ENCODE results near the gene DNAJC1.

Gene DNAJC1

DNA sequence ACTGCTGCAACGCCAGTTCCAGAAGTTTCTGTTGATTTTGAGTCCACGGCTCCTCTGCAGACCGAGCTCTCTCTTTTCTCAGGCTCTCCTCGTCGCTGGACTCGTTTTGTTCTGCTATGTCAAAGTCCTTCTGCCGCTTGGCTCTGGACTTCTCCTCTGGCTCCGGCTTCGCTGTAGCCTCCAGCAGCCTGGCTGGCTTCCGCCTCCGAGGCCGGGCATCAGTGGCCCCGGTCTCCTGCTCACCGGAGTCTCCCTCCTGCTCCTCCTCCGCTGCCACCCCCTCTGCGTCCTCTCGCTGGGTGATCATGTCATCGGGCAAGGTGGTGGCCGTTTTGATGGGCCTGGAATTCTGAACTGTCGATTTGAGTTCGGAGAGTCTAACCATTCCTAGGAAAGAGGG is 244.3 kb downstream of the DNAJC1 start:
- DNase-seq (ENCODE audit: low spot score) = no peak

DNA sequence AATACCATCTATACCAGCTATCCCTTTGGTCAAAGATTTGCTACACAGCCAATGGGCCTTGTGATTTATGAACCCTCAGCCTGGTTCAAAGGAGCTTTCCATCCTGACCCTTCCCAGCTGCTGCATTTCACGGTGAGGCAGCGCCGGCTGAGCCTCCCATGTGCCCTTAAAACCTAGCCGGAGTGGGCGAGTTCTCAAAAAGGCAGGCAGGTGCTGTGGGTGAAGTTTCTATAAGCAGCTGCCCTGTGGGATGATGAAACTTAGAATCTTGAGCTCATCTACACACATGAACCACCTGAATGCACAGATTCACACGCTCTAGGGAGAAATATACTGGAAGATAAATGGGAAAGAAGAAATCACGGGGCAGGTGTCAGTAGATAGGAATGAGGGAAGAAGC is 244.8 kb downstream of the DNAJC1 start:
- no peak for DNase-seq (ENCODE audit: low spot score)

DNA sequence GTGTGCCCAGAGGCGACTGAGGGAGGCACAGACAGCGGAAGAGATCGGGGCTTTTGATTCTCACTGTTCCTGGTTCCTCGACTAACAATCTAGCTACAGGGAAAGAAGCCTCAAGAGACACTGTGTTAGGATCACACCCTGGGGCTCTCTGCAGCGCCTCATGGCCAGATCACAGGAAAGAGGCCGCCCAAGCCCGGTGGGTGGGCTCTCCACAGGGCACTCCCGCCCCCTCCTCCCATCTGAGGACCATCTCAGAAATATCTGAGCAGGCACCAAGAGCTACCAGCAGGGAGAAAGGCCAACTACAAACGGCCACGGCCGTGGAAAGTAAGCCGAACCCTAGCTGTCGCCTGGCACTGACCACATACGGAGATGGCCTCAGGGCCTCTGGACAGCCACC is 245.3 kb downstream of the DNAJC1 start:
- no peak for DNase-seq (ENCODE audit: low spot score)

DNA sequence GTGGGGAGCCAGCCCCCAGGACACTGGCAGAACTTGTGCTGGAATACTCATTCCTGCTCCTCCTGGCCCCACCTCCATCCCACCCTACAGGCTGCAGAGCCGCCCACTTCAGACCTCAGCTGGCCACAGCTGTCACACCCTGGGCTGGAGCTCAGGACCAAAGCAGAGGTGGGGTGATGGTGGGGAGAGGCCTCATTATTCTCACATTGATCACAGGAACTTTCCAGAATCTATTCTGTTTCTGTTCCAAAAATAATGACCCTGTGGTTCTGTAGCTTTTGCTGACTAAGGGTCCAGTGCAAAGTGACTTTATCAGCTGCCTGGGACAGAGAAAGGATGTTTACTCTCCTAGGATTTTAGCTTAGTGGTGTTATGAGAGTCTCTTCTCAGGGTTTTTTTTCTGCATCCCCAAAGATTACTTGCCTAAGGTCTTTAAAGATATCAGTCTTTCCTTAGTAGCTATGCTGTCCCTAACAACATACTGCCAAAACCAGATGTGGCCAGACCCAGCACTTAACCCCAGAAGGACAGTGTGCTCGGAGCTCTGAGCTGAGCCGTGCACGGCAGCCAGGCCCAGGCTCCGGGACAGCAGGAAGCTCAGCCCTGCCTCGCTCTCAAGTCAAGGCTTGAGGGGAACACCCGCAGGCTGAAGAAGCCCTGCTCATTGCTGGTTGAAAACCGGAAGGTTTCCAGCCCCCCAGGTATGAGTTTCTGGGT is 246.2 kb downstream of the DNAJC1 start:
- no peak for DNase-seq (ENCODE audit: low spot score)

DNA sequence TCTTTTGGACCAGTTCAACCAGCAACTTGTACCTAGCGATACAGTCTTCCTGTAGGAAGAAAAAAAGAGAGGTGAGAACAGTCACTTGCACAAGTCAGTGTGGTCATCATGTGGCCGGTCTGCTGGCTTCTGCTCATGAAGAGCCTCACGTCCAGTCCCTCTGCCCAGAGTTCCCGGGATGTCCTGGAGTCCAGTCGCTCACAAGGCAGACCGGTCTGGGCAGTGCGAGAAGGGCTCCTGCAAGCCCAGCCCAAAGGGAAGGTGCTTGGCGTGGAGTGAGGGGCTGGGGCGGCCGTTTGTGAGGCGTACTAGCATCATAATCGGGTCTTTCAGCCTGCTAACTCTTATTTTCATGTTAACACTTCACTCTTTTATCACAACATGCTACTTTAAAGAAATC is 246.8 kb downstream of the DNAJC1 start:
- no peak for DNase-seq (ENCODE audit: low spot score)

DNA sequence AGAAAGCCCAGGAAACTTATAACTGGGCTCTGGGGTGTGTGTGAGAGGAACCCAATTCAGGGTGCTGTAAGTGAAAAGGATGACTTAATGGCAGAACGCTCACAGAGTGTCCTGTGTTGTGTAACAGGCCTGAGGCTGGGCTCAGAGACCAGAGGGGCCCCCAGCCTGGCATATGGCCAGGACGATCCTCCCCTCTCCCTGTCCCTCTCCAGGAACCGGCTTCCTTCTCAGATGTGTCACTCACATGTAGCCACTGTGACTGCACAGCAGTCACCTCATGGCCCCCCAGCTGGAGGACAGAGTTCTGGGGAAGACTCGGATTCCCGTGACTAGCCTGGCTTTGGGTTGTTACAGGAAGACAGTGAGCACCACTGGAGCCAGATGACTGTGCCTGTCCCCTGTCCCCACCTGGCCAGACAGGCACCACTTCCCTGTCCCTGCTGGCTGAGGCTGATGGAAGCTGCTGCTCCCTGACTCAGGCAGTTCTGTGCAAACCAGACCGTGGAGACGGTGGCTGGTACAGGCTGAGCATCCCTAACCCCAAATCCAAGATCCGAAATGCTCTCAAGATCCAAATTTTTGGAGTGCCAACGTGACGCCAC is 249.0 kb downstream of the DNAJC1 start:
- no peak for DNase-seq (ENCODE audit: low spot score)

DNA sequence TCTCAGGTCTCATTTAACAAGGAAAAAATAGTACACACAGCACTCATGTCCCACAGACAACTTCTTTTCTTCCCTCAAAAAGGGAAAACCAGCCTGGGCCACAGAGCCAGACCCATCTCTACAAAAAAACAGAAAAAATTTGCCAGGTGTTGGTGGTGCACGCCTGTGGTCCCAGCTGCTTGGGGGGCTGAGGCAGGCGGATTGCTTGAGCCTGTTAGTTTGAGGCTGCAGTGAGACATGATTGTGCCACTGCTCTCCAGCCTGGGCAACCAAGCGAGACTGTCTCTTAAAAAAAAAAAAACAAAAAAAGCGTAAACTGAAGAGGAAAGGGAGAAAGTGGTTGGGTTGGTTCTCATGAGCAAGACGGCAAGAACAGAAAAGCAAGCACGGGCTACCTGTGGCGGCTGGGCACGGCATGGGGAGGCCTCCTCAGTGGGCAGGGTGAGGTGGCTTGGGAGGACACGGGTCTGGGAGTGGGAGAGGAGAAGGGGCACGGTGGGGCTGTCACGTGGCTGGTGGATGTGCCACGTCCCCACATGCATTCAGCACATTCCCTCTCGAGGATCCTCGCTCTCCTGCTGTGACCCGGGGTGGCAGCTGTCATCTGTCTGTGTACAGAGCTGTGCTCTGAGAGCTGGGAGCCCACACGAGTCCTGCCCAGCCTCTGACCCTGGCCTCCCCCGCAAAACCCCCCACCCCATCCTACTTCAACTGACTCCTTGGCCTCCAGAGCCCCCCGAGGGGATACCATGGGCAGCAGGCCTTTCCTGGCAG is 249.8 kb downstream of the DNAJC1 start:
- DNase-seq (ENCODE audit: low spot score) = no peak

DNA sequence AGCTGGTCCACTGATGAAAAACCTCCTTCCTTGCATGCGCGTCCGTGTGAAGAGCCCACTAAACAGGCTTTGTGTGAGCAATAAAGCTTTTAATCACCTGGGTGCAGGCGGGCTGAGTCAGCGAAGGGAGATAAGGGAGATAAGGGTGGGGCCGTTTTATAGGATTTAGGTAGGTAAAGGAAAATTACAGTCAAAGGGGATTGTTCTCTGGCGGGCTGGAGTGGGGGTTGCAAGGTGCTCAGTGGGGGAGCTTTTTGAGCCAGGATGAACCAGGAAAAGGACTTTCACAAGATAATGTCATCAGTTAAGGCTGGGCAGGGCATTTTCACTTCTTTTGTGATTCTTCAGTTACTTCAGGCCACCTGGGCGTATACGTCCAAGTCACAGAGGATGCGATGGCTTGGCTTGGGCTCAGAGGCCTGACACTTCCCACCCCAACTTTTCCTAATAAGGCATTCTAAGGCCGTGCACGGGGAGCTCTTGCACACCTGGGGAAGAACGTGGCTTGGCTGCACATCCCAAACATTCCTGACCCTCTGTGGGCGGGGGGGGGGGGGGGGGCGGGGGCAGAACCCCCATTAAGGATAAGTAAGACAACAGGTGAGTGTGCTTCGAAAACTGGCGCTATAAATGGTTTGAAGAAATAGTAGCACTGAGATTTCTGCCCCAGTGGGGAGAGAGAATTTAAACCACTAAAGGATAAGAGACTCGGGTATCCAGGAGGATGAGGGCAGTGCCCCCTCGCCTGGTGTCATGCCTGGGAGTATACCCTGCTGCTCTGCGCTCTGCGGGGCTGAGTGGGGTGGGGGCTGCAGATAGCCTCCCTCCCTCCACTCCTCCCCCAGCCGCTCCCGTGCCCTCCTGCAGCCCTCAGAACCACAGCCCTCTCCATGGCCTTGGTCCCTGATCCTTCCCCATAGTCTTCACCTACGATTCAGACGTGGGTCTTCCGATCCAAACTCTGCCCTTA is 251.9 kb downstream of the DNAJC1 start:
- no peak for DNase-seq (ENCODE audit: low spot score)

DNA sequence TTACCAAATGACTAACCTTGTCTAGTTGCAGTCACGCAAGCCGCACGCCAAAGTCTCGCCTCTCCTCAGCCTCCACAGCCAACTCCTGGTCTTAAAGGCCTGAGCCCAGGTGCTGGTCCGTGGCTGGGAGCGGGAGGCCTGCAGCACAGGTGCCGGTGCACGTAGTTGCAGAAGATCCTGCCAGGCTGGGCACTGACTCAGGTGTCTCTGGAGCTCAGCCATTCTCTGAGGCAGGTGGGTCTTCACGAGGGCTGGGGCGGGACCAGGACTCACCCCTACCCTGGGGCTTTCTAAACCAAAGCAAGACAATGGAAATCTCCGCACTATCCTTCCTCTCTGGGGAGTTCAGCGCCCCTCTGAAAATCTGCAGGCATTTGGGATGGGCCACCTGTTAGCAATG is 253.1 kb downstream of the DNAJC1 start:
- no peak for DNase-seq (ENCODE audit: low spot score)

DNA sequence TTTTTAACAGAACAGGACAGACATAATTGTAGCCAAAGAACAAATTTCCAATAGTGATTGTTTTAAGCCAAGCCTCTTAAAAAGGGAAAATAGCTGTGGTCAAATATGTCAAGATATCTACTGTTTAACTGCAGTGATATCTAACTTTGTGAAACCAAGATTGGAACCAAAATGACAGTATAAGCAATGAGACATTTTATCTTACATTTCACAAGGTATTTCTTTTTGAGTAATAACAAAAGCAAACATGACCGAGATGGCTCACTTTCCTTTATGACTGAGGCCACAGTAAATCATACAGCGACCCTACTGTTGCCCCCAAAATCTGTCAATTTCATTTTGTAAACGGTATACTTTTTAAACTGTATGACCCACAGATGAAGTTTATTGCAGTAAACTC is 253.7 kb downstream of the DNAJC1 start:
- no peak for DNase-seq (ENCODE audit: low spot score)

DNA sequence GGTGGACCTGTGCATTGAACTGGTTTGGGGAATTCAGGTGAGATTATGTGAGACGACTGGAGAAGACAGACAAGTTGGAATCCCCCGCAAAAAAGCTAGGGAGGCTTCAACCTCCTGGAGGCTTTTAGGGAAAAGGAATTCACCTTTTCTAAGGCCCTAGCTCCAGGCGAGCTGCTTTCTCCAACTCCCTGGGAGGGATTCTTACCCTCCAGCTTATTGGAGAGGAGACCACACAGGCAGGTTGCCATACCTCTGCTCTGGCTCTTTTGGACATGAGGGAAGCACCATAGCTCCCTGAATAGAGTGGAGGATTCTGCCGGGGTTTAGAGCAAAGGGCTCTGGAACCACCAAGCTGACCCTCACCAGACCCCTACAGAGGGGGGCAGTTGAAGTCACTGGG is 255.7 kb downstream of the DNAJC1 start:
- no peak for DNase-seq (ENCODE audit: low spot score)

DNA sequence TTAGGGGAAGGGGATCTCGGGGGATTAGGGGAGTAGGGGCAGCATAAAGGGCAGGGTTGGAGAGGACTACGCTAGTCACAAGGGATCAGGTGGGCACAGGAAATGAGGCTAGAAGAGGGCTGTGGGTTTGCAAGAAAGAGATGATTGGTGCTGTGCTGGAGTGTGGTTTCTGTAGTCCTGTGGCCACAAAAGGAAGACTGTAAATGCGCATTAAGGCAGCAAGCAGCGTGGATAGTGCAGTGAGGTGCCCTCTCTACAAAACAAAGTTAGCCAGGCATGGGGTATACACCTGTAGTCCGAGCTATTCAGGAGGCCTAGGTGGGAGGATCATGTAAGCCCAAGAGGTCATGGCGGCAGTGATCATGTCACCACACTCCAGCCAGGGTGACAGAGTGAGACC is 257.4 kb downstream of the DNAJC1 start:
- no peak for DNase-seq (ENCODE audit: low spot score)

DNA sequence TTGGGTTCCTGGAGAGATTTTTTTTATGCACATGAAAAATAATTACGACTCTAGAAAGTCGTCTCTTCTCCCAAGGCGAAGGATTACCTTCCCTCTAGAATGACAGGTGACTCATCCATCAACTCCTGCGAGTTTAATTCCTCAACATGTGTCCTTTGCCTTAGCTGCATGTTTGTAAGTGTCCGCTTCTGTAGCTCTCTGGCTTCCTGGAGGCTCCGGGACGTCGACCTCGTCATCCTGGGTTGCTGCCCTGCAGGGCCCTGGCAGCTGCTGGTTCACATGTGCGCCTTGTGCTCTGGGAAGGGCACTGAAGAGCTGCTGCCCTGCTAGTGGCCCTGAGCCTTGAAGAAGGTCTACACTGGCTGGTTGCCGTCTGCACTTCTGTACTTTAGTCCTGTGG is 259.3 kb downstream of the DNAJC1 start:
- no peak for DNase-seq (ENCODE audit: low spot score)

DNA sequence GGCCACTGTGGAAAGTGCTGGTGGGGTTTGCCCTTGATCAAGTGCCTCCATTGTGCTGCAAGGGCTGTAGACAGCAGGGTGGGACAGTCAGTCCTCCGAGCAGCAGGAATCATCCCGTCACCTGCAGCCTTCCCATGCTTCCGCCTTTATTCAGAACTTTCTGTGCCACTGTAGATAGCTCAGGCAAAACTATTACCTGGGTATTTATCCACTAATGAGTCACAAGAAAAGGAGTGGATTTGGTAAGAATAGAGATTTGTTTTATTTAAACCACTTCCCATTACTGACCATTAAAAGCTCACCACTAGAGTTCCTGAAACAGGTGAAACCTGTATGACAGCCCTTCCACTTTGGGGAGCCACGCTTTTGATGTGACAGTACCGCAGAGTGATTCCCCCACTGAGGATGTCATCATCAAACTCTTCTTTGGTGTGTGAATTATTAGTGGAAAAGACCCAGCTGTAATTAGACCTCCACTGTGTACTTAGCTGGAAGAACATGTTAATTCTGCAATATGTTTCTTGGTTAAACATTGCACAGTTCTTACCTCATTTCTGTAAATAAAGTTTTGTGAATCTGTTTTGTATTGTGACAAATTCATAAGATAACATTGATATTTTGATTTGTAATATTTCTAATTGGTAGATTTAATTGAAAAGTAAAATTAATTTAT is 260.7 kb downstream of the DNAJC1 start:
- DNase-seq (ENCODE audit: low spot score) = no peak

DNA sequence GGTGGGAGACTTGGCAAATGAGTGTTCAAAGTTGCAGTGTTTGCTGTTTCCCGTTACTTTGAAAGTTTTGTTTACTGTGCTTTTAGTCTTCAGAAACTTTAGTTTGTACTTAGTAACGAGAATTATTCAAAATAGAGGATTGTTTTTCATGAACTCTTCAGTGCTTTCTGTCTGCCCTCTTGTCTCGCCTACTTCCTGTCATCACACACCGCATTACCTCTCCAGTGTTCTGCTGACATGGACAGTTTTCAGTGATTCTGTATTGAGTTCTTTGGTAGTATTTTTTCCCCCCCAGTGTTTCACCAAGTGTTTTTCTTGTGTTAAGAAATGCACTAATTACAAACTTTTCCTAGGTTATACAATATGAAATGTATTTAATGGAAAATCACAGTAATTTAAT is 262.5 kb downstream of the DNAJC1 start:
- no peak for DNase-seq (ENCODE audit: low spot score)

DNA sequence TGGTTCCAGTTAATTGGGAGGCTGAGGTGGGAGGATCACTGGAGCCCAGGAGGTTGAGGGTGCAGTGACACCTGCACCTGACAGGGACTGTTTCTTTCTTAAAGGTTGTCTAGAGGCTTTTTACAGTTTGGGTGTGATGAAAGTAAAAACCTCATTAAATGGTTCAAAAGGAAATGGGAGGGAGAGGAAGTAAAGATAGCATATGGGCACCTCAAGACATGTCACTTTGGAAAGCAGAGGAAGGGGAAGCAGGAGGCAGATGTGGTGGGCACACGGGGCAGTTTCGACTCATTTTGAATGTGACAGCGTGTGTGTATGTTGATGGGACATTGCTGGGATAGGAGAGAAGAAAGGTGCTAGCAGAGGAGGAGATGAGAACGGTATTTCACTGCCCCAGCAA is 266.4 kb downstream of the DNAJC1 start:
- DNase-seq (ENCODE audit: low spot score) = no peak

DNA sequence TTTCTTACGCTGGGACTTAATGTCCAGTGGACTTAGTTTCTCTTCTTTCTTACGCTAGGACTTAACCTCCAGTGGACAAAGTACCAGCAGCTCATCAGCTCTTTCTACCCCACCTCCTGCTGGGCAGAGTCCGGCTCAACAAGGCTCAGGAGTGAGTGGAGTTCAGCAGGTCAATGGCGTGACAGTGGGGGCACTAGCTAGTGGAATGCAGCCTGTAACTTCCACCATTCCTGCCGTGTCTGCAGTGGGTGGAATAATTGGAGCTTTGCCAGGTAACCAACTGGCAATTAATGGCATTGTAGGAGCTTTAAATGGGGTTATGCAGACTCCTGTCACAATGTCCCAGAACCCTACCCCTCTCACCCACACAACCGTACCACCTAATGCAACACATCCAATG is 269.8 kb downstream of the DNAJC1 start:
- DNase-seq (ENCODE audit: low spot score) = no peak

DNA sequence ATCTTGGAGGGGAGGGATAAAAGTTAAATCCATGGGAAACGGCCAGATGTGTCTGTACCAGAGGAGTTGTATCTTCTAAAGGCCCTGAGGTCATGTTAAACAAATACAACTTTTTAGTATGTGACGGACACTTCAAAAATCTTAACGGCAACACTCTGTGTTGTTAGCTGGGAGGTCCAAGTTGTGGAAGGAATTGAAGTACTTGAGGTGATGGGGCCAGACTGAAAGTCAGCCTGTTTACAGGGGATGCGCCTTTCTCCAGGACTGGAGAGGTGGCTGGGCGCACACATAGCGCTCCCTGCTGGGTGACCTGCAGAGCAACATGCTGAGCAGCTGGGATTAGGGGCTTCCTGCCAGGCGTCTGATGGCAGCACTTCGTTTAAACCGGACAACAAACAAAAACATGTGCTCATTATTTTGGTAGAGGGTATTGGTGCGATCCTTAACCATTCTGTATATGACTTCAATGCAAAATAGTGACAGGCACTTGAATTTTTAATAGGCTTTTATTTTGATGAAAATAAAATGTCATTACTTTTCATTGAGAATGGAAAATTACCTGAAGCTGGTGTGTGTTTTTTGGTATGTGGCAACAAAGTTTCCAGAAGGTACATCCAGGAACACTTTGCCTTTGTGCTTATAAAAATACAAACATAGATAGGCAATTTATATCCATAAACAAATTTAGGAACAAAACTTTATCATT is 271.3 kb downstream of the DNAJC1 start:
- peak; percentile 83 for DNase-seq (ENCODE audit: low spot score)

DNA sequence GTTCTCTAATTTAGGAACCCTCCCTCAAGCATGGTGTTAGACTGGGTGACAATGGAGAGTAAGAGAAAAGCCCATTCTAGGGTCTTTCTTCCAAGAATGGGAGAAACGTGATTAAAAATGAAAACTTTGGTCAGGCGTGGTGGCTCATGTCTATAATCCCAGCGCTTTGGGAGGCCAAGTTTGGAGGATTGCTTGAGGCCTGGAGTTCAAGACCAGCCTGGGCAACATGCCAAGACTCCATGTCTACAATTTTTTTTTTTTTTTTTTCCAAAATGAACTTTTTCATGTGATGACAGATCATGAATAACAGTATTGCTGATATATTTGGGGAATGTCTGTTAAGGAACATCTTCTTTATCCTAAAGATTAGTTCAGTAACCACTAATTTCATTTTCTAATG is 274.9 kb downstream of the DNAJC1 start:
- no peak for DNase-seq (ENCODE audit: low spot score)

DNA sequence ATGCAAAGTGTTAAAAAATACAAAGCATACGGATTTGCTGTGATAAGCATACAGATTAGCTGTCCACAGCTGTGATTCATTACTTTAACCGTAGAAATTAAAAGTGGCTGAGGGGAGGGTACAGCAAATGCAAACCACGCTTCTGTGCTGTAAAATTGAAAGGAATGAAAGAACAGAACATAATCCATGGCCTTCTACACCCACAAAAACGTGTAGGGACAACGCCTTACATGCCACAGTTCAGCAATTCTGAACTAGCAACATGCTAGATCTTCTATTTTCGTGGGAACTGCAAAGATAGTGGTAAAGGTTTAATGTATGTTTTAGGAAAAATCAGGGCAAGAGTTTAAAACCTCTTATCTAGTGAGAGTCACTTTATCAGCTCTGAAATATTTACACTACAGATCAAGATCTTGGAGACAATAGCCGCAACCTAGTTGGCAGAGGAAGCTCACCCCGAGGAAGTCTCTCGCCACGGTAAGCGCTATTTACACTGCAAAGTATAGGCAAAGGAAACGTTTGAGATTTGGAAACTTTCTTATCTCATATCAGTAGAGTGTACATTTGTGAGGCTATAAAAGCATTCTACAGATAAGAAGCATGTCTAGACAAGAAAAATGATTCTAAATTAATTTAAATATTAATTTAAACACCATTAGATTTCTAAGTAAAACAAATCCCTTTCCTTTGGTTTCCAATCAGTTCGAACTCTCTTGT is 275.9 kb downstream of the DNAJC1 start:
- no peak for DNase-seq (ENCODE audit: low spot score)
